WTC11 (cell line): ENCODE measurements around the gene PIAS2. TPM values are rescaled to one million over a fixed set of nuclear protein-coding genes. Genes with fewer than 3 reads are reported as not detected.
A peak's percentile ranks its signal among the peaks of the same experiment; 100 is the strongest.

ENCODE experiments used
- ATAC-seq: fragments of 200-7000 bp; cut with Tn5 transposase; 2 replicates; pipeline ENCODE4 v1.10.0; 2021; ENCODE audit warnings: mild to moderate bottlenecking, moderate library complexity
- CTCF ChIA-PET: fragments of 300-600 bp; sonication (Branson Sonifier 250); formaldehyde crosslinking; loops from one replicate; lab custom pipeline; 2021; ENCODE audit warnings: antibody characterized with exemption; lab: Charles Lee
- POLR2A ChIA-PET: fragments of 350-600 bp; sonication (Branson Sonifier 250); formaldehyde crosslinking; loops from one replicate; lab custom pipeline; 2021; ENCODE audit warnings: antibody characterized with exemption; lab: Charles Lee
- DNase-seq: peaks from one replicate; pipeline ENCODE4 v3.0.0; 2021; ENCODE audit warnings: low spot score
- H3K27ac Mint-ChIP-seq: 2 replicates; pipeline ENCODE4 v1.8.0; 2021; ENCODE audit warnings: mixed read lengths
- H3K27me3 Mint-ChIP-seq: 2 replicates; pipeline ENCODE4 v1.8.0; 2021; ENCODE audit warnings: low read depth, mild to moderate bottlenecking, moderate library complexity, mixed read lengths
- H3K36me3 Mint-ChIP-seq: 2 replicates; pipeline ENCODE4 v1.8.0; 2021; ENCODE audit warnings: mixed read lengths
- H3K4me1 Mint-ChIP-seq: 2 replicates; pipeline ENCODE4 v1.8.0; 2022; ENCODE audit warnings: mixed read lengths
- H3K4me3 Mint-ChIP-seq: 2 replicates; pipeline ENCODE4 v1.8.0; 2021; ENCODE audit warnings: mild to moderate bottlenecking, moderate library complexity, mixed read lengths
- H3K9me3 Mint-ChIP-seq: 2 replicates; pipeline ENCODE4 v1.8.0; 2021; ENCODE audit warnings: mixed read lengths
- ATF3 ChIP-seq: sonication (generic); formaldehyde crosslinking; conservative IDR thresholded peaks from 2 replicates; pipeline ENCODE4 v1.8.1; 2022; ENCODE audit warnings: mild to moderate bottlenecking, missing genetic modification reagents
- ATF6 ChIP-seq: sonication (generic); formaldehyde crosslinking; IDR thresholded peaks from 2 replicates; pipeline ENCODE4 v1.8.1; 2023; ENCODE audit warnings: mild to moderate bottlenecking, missing genetic modification reagents
- E2F5 ChIP-seq: sonication (generic); formaldehyde crosslinking; IDR thresholded peaks from 2 replicates; pipeline ENCODE4 v1.8.1; 2022; ENCODE audit warnings: mild to moderate bottlenecking, moderate library complexity, missing genetic modification reagents
- ETV6 ChIP-seq: sonication (generic); formaldehyde crosslinking; IDR thresholded peaks from 2 replicates; pipeline ENCODE4 v1.8.1; 2022; ENCODE audit warnings: mild to moderate bottlenecking, missing genetic modification reagents
- HMGXB4 ChIP-seq: sonication (generic); formaldehyde crosslinking; IDR thresholded peaks from 2 replicates; pipeline ENCODE4 v1.8.1; 2023; ENCODE audit warnings: mild to moderate bottlenecking, moderate library complexity, missing genetic modification reagents
- SMAD3 ChIP-seq: sonication (generic); formaldehyde crosslinking; IDR thresholded peaks from 2 replicates; pipeline ENCODE4 v1.8.0; 2022; ENCODE audit warnings: missing genetic modification reagents, mild to moderate bottlenecking, borderline replicate concordance
- USF2 ChIP-seq: sonication (generic); formaldehyde crosslinking; IDR thresholded peaks from 2 replicates; pipeline ENCODE4 v1.8.1; 2023; ENCODE audit warnings: mild to moderate bottlenecking, missing genetic modification reagents, moderate library complexity
- ZNF416 ChIP-seq: fragments of 250-450 bp; sonication (Bioruptor Pico); IDR thresholded peaks from 2 replicates; pipeline ENCODE4 v1.9.0; 2021; ENCODE audit warnings: mild to moderate bottlenecking, inconsistent platforms
- total RNA-seq: library from RNA; stranded (reverse); gene quantifications from 3 replicates; pipeline ENCODE4 v1.2.3, GENCODE V29; 2021
- TF ChIP-seq, protein P1 (sequence below): sonication (generic); formaldehyde crosslinking; IDR thresholded peaks from 2 replicates; pipeline ENCODE4 v1.8.0; 2022; ENCODE audit warnings: mild to moderate bottlenecking, missing genetic modification reagents
- TF ChIP-seq, protein P2 (sequence below): sonication (generic); formaldehyde crosslinking; IDR thresholded peaks from 2 replicates; pipeline ENCODE4 v1.8.1; 2022; ENCODE audit warnings: mild to moderate bottlenecking, missing genetic modification reagents, moderate library complexity, borderline replicate concordance

Gene PIAS2
- total RNA-seq, 1 experiment from 2014 or later = 50.7 TPM

DNA sequence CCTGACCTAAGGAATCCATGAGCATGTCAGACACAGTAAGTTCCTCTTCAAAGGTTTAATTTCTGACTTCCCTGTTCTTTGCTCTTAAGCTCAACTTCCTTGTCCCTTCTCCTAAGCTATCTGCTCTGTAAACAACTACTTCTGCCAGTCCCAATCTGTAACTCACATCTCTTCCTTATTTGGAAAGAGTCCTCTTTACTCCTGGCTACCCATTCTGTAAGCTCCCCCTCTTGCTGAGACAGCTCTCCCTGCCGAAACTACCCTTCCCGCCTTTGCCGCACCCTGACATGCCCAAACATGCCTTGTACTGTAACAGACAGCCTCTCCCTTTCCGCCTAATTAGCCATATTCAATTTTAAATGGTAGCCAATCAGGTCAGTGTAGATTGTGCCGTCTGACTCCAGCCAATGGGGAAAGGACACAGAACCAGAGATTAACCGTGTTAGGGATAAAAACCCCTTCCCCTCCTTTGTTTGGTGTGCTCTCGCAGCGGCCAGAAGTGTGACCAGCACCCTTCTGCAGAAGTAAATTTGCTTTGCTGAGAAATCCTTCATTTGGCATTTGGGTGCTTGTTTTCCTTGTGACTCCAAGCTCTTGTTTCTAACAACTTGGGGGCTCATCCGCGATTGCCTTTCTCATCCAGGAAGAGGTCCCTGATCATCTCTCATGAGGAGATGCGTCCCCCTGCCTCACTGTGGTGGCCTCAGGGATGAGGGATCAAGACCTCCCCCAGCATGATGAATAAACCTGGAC is 49.0 kb downstream of the PIAS2 start:
- TF ChIP-seq ATF6 (no peak), ETV6 (CRISPR knock-in tag) (0 out of 2 replicates have a peak, but pooled peaks have one; percentile 9), SMAD3 (CRISPR knock-in tag) (no peak)
- CTCF ChIA-PET = interaction anchor here (0.6 to 1.1 kb wide), 2 partner anchors 24 to 411 kb away, joined by 3 read pairs; no protein-coding TSS in a partner anchor
- DNase-seq = no peak
- peak overlapping the region; percentile 79 for H3K27ac Mint-ChIP-seq
- H3K4me3 Mint-ChIP-seq = peak overlapping the region; percentile 70
- no peaks in the 10 kb centered on the region for H3K27me3 Mint-ChIP-seq
- peaks cover 40% of the 10 kb centered on the region for H3K9me3 Mint-ChIP-seq
- ATAC-seq = peak; percentile 82
- POLR2A ChIA-PET = no interaction called here
- H3K36me3 Mint-ChIP-seq = peaks cover 52% of the 10 kb centered on the region
- H3K4me1 Mint-ChIP-seq = peaks cover 44% of the 10 kb centered on the region

GRCh38 chr18:46867367-46868143 is 49.8 kb downstream of the PIAS2 start:
- CTCF ChIA-PET = interaction anchor here (1.1 kb wide), 1 partner anchor 25 kb away, joined by 3 read pairs; no protein-coding TSS in a partner anchor
- H3K27ac Mint-ChIP-seq = peak overlapping the region; percentile 79
- ATAC-seq = no peak

More at GRCh38 chr18:46867367-46868143, 49.8 kb downstream of the PIAS2 start:
- H3K36me3 Mint-ChIP-seq = peaks cover 46% of the 10 kb centered on the region
- peaks cover 37% of the 10 kb centered on the region for H3K9me3 Mint-ChIP-seq
- DNase-seq = no peak
- no peak for TF ChIP-seq E2F5 (CRISPR knock-in tag)
- no peak for TF ChIP-seq USF2 (CRISPR knock-in tag)
- TF ChIP-seq ZNF416 (CRISPR knock-in tag) = no peak
- TF ChIP-seq HMGXB4 (CRISPR knock-in tag) = no peak
- TF ChIP-seq, protein P1, sequence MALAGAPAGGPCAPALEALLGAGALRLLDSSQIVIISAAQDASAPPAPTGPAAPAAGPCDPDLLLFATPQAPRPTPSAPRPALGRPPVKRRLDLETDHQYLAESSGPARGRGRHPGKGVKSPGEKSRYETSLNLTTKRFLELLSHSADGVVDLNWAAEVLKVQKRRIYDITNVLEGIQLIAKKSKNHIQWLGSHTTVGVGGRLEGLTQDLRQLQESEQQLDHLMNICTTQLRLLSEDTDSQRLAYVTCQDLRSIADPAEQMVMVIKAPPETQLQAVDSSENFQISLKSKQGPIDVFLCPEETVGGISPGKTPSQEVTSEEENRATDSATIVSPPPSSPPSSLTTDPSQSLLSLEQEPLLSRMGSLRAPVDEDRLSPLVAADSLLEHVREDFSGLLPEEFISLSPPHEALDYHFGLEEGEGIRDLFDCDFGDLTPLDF (CRISPR knock-in tag) = no peak
- TF ChIP-seq, protein P2, sequence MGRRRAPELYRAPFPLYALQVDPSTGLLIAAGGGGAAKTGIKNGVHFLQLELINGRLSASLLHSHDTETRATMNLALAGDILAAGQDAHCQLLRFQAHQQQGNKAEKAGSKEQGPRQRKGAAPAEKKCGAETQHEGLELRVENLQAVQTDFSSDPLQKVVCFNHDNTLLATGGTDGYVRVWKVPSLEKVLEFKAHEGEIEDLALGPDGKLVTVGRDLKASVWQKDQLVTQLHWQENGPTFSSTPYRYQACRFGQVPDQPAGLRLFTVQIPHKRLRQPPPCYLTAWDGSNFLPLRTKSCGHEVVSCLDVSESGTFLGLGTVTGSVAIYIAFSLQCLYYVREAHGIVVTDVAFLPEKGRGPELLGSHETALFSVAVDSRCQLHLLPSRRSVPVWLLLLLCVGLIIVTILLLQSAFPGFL (CRISPR knock-in tag) = no peak
- TF ChIP-seq ATF3 (CRISPR knock-in tag) = no peak
- peaks cover 36% of the 10 kb centered on the region for H3K4me1 Mint-ChIP-seq
- POLR2A ChIA-PET = no interaction called here
- H3K27me3 Mint-ChIP-seq = no peaks in the 10 kb centered on the region
- H3K4me3 Mint-ChIP-seq = peak overlapping the region; percentile 70
